Activated CD4-positive, CD25-positive, alpha-beta regulatory T cell treated with anti-CD3 and anti-CD28 coated beads, Interleukin-2, amount 50 U/mL, for 24 hours (primary cell): ENCODE measurements around the gene SETBP1.

Source experiments
- ATAC-seq, 2 donors: fragments of 150-1000 bp; cut with Tn5 transposase; one replicate each; pipeline ENCODE4 v1.10.0; 2021; ENCODE audit warnings: mild to moderate bottlenecking in 1 of 2, moderate library complexity in 1 of 2

Gene SETBP1

GRCh38 chr18:44988821-44989587, 308.3 kb downstream of the SETBP1 start:
- no peak for ATAC-seq

- no peak for ATAC-seq
These were observed 315.6 kb downstream of the SETBP1 start for GRCh38 chr18:44996261-44996660.

GRCh38 chr18:44997174-44997573, 316.5 kb downstream of the SETBP1 start:
- no peak for ATAC-seq

- ATAC-seq = no peak
These were observed 317.7 kb downstream of the SETBP1 start for GRCh38 chr18:44998360-44998759.

- no peak for ATAC-seq
These were observed 323.9 kb downstream of the SETBP1 start for GRCh38 chr18:45004546-45005080.

- ATAC-seq = no peak
These were observed 326.2 kb downstream of the SETBP1 start for GRCh38 chr18:45006934-45007333.

GRCh38 chr18:45007531-45007930, 326.8 kb downstream of the SETBP1 start:
- no peak for ATAC-seq

GRCh38 chr18:45008694-45009413, 328.2 kb downstream of the SETBP1 start:
- no peak for ATAC-seq

- ATAC-seq = no peak
These were observed 329.1 kb downstream of the SETBP1 start for GRCh38 chr18:45009756-45010155.

GRCh38 chr18:45012286-45012685, 331.6 kb downstream of the SETBP1 start:
- ATAC-seq = no peak

GRCh38 chr18:45014047-45014501, 333.4 kb downstream of the SETBP1 start:
- ATAC-seq = no peak

- ATAC-seq = no peak
These were observed 335.1 kb downstream of the SETBP1 start for GRCh38 chr18:45015788-45016128.

- no peak for ATAC-seq
These were observed 338.8 kb downstream of the SETBP1 start for GRCh38 chr18:45019469-45019868.

GRCh38 chr18:45023519-45023918, 342.8 kb downstream of the SETBP1 start:
- no peak for ATAC-seq

- ATAC-seq = no peak
These were observed 343.8 kb downstream of the SETBP1 start for GRCh38 chr18:45024357-45025088.

GRCh38 chr18:45025089-45025450, 344.4 kb downstream of the SETBP1 start:
- no peak for ATAC-seq

GRCh38 chr18:45026162-45026561, 345.5 kb downstream of the SETBP1 start:
- ATAC-seq = no peak

GRCh38 chr18:45034179-45034578, 353.5 kb downstream of the SETBP1 start:
- ATAC-seq = no peak

- ATAC-seq = no peak
These were observed 356.9 kb downstream of the SETBP1 start for GRCh38 chr18:45037618-45038017.

- ATAC-seq = no peak
These were observed 358.7 kb downstream of the SETBP1 start for GRCh38 chr18:45039376-45039775.

- no peak for ATAC-seq
These were observed 360.2 kb downstream of the SETBP1 start for GRCh38 chr18:45040879-45041278.

- no peak for ATAC-seq
These were observed 364.1 kb downstream of the SETBP1 start for GRCh38 chr18:45044787-45045186.

- ATAC-seq = no peak
These were observed 365.5 kb downstream of the SETBP1 start for GRCh38 chr18:45046228-45046627.
